Stimulated activated CD4-positive, alpha-beta T cell treated with anti-CD3 and anti-CD28 coated beads, Interleukin-1b, Interleukin-23, amount 100 ng/mL, for 1 hour (primary cell): ENCODE results near the gene ZNF580.
A peak's percentile ranks its signal among the peaks of the same experiment; 100 is the strongest.

Experiments used
- DNase-seq, 2 donors: peaks; one replicate each; pipeline ENCODE4 v3.0.0-alpha.2; 2020; ENCODE audit warnings: low read depth in 2 of 2

ZNF580 gene

GRCh38 chr19:55647732-55648584 lies 7.2 kb downstream of the ZNF580 start, which contains the start of gene CCDC106:
Gene CCDC106, plus strand, starts transcription at chr19:55648212. Its CDS starts 835 bp downstream, at chr19:55649047.
- no peak for DNase-seq

DNA sequence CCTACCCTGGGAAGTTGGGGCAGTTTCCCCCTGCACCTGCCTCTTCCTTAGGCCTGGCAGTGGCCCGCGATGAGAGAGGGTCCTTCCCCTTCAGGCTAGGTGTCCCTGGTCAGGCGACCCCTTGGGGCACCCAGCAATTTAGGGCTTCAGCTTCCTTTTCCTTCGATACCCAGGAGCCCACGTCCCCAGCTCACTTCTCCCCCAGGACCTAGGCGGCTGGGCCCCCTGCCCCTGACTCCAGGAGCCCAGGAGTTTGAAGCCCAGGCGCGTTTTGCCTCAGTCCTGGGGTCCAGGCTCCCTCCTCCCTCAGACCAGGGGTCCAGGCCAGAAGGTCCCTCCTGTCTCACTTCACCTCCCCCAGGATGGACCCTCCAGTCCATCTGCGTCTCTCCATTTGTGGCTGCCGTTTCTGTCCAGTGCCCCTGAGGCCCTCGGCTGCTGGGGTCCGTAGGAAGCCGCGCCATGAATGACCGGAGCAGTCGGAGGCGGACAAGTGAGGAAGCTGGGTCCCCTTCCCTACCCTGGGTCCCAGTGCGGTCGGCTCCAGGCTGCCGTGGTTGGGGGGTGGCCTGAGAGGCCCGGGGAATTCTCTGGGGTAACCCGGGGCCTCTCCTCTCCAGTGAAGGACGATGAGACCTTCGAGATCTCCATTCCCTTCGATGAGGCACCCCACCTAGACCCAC lies 7.9 kb downstream of the ZNF580 start:
- DNase-seq: no peak

DNA sequence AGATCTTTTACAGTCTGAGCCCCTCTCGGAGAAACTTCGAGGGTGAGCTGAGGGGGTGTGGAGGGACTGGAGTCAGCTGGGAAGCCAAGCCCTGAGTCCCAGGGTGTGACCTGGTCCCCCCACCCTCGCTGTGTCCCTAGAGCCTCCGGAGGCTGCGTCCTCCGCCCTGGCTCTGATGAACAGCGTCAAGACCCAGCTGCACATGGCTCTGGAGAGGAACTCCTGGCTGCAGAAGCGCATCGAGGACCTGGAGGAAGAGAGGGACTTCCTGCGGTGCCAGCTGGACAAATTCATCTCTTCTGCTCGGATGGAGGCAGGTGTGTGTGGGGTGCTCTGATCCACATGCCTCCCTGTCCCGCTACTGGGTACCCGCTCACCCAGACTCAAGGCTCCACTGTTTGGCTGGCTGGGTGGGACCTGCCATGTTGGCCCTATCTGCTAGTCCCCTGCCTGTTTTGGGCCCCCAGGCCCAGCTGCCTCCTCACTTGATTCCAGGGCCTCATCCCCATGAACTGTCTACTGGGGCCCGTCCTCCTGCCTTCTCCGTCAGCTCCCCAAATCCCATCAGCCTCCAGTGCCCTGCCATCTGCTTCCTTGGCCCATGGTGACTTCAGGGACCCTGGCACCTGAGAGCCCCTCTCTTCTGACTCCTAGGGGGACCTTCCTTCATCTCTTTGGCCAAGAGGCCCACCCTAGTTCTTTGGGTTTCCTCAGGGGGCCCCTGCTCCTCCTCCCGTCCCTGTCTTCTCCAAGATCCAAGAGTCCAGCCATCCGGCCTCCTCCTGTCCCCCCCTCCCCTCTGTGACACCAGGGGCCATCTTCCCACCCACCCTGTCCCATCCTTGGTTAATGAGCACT lies 8.7 kb downstream of the ZNF580 start:
- no peak for DNase-seq

DNA sequence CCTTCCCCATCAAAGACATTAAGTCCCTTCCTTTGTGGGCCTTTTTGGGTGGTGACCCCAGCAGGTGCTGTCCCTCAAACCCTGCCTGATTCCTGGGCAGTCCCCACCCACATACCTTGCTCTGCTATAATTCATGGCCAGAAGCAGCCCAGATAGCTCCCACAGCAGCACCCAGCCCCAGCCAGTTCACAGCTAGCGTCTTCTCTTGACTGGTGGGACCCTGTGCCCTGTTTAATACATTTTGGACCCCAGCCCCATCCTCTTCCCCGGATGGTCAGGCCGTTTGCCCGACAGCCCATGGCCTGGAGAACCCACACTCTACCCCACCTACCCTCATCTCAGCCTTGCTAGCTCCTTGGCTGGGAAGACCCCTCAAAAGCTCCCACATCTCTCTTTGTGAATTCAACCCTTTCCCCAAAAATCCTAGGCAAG lies 9.3 kb downstream of the ZNF580 start:
- no peak for DNase-seq

DNA sequence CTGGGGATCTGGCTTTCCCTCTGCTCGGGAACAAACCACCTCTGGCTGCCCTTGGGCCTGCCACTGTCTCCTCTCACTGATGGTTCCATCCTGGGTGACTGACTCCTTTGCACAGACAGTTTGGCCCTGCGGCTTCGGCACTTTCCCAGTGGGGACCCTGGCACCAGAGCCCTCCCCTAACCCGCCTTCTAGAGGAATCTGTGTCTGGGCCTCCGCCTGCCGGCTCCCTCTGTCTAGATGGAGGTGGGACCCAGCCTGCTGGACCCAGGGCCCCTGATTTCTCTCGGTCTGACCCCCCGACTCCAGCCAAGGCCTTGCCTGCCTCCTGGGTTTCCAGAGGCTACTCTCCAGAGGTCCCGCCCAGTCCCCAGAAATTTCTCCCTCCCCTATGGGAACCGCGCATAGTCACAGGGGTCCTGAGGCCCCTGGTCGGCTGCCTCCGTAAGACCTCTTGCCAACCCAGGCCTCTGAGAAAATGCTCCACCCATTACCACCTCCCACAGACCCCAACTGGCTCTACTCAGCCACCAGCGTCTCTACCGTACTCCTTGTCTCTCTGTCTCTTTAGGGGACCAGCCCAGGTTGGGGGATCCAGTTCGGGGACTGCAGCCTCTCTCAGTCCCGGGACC lies 9.9 kb downstream of the ZNF580 start:
- DNase-seq: no peak

DNA sequence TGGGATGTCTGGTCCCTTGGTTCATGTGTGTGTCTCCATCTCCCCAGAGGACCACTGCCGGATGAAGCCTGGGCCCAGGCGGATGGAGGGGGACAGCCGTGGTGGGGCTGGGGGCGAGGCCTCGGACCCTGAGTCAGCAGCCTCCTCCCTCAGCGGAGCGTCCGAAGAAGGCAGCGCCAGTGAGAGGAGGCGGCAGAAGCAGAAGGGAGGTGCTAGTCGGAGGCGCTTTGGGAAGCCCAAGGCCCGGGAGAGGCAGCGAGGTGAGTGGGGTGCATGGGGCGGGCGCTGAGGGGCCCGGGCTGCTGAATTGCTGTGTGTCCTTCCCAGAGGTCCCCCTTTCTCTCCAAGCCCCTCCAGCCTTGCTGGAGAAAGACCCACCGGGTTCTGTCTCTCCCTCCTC lies 10.4 kb downstream of the ZNF580 start:
- DNase-seq: no peak

- no peak for DNase-seq
These were observed 11.7 kb downstream of the ZNF580 start for GRCh38 chr19:55652311-55653128.

- DNase-seq: peak; percentile 93 to 98
These were observed 13.0 kb downstream of the ZNF580 start for GRCh38 chr19:55653651-55654322.

GRCh38 chr19:55654323-55654867 lies 13.6 kb downstream of the ZNF580 start:
- peak; percentile 95 to 96 for DNase-seq

- peak; percentile 94 to 98 for DNase-seq
These were observed 14.3 kb downstream of the ZNF580 start, which contains the start of gene U2AF2 for GRCh38 chr19:55654868-55655647. Gene U2AF2, plus strand, starts transcription at chr19:55655035. Its CDS starts 70 bp downstream, at chr19:55655105.

- DNase-seq: no peak
These were observed 14.8 kb downstream of the ZNF580 start for GRCh38 chr19:55655648-55656040.

DNA sequence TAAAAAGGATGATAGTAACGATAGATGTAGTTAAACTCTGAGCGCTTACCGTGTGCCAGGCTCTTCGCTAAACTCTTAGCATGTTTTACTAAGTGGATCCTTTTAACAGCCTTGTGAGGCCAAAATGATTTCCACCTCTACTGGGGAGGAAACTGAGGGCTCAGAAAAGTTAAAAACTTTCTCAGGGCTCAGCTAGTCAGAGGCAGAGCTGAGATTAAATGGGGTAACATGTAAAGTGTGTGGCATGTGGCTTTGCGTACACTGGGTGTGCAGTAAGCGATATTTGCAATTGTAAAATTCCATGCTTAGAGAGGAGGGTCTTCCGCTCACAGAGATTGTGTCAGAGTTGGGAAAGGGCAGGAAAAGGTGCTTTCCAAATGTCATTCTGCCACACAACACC lies 15.8 kb downstream of the ZNF580 start:
- no peak for DNase-seq

- no peak for DNase-seq
These were observed 16.4 kb downstream of the ZNF580 start for GRCh38 chr19:55656988-55657747.

- no peak for DNase-seq
These were observed 18.2 kb downstream of the ZNF580 start for GRCh38 chr19:55658846-55659459.

GRCh38 chr19:55659822-55660221 lies 19.0 kb downstream of the ZNF580 start:
- no peak for DNase-seq

GRCh38 chr19:55660404-55660803 lies 19.6 kb downstream of the ZNF580 start:
- DNase-seq: no peak

- DNase-seq: no peak
These were observed 20.2 kb downstream of the ZNF580 start for GRCh38 chr19:55660991-55661390.

DNA sequence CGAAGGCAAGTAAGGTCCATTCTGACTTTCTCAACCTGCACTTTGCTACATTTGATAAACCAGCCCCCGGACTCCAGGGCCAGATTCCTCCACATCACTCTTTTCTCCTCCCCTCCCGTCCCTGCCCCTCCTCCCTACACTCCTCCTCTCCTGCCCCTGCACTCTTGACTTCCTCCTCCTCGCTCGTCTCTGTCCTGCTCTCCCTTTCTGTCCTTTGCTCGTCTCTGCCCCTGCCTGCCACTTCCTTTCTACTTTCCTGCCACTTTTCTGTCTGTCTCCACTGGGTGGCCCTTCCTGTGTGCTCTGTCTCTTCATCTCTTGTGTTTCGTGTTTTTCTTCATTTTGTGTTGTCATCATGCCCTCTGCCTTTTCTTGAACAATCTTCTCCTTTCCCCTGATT lies 21.0 kb downstream of the ZNF580 start:
- DNase-seq: no peak
